Endodermal cell (in vitro differentiated cells): ENCODE data around the gene CSPG5. TPM values are rescaled to one million over a fixed set of nuclear protein-coding genes. Genes with fewer than 3 reads are reported as not detected.

ENCODE experiments used
- DNase-seq: peaks from one replicate; pipeline ENCODE4 v3.0.0-alpha.2; 2017
- H3K27ac ChIP-seq: 2 replicates; pipeline ENCODE4 v1.5.1; 2013; ENCODE audit warnings: mild to moderate bottlenecking, low read depth, low read length, moderate library complexity
- H3K27me3 ChIP-seq: 2 replicates; pipeline ENCODE4 v1.6.1; 2013; ENCODE audit warnings: mild to moderate bottlenecking, low read length, moderate library complexity; ENCODE audit not compliant: insufficient read depth, control insufficient read depth, poor library complexity, severe bottlenecking
- H3K36me3 ChIP-seq: 2 replicates; pipeline ENCODE4 v1.7.0; 2013; ENCODE audit warnings: mild to moderate bottlenecking, low read length, moderate library complexity; ENCODE audit not compliant: control insufficient read depth, insufficient read depth
- H3K4me1 ChIP-seq: one replicate; pipeline ENCODE4 v1.7.0; 2013; ENCODE audit warnings: low read length; ENCODE audit not compliant: control insufficient read depth, insufficient read depth
- H3K4me3 ChIP-seq: 2 replicates; pipeline ENCODE4 v1.5.1; 2013; ENCODE audit warnings: mild to moderate bottlenecking, low read length, moderate library complexity
- H3K9ac ChIP-seq: 2 replicates; pipeline ENCODE4 v1.6.1; 2013; ENCODE audit warnings: mild to moderate bottlenecking, low read length, moderate library complexity; ENCODE audit not compliant: poor library complexity, severe bottlenecking; ENCODE audit errors: extremely low read depth
- H3K9me3 ChIP-seq: 2 replicates; pipeline ENCODE4 v1.6.1; 2013; ENCODE audit warnings: mild to moderate bottlenecking, low read length, moderate library complexity; ENCODE audit not compliant: control insufficient read depth
- H3K27ac Mint-ChIP-seq: 2 replicates; pipeline ENCODE4 v1.8.0; 2020; ENCODE audit warnings: mixed read lengths
- H3K27me3 Mint-ChIP-seq: 2 replicates; pipeline ENCODE4 v1.8.0; 2021; ENCODE audit warnings: mild to moderate bottlenecking, mixed read lengths; ENCODE audit not compliant: insufficient read depth
- H3K36me3 Mint-ChIP-seq: 2 replicates; pipeline ENCODE4 v1.8.0; 2020; ENCODE audit warnings: low read depth, mixed read lengths
- H3K4me1 Mint-ChIP-seq: 2 replicates; pipeline ENCODE4 v1.8.0; 2020; ENCODE audit warnings: mixed read lengths
- H3K4me3 Mint-ChIP-seq: 2 replicates; pipeline ENCODE4 v1.8.0; 2020; ENCODE audit warnings: mild to moderate bottlenecking, moderate library complexity, mixed read lengths
- H3K9me3 Mint-ChIP-seq: 2 replicates; pipeline ENCODE4 v1.8.0; 2020; ENCODE audit warnings: mild to moderate bottlenecking, mixed read lengths
- CTCF ChIP-seq: fragments of 200-600 bp; sonication (generic); conservative IDR thresholded peaks from 2 replicates; pipeline ENCODE4 v1.5.0; 2021; ENCODE audit warnings: antibody characterized with exemption, mild to moderate bottlenecking
- WGBS, 2 experiments: methylation state at CpG; one replicate each; pipeline versions ENCODE4 v1.1.5 to v1.1.7; 2013; ENCODE audit warnings: missing lambda C conversion rate in 2 of 2, mixed read lengths in 1 of 2; ENCODE audit not compliant: insufficient coverage in 1 of 2, insufficient read length in 1 of 2; 5-methylcytosine and 5-hydroxymethylcytosine counted together
- total RNA-seq, 2 donors: library from RNA; stranded (reverse); fragmentation: NEBNext Ultra II Directional in 1 of 2; extraction: Animal tissue kit (Norgen Biotek cat#: 25700) in 1 of 2; gene quantifications; 2 replicates in 1 of 2; 3 replicates in 1 of 2; pipeline ENCODE4 v1.2.1, GENCODE V29; 2021

The CSPG5 gene
- total RNA-seq, 2 donors from 2014 or later: 0.53 to 0.70 TPM

GRCh38 chr3:47610583-47610982, 31.9 kb upstream of the CSPG5 start:
- Histone ChIP-seq H3K36me3 (peaks cover 90% of the 10 kb centered on the region), H3K27ac (no peak overlapping the region), H3K4me3 (no peak overlapping the region), H3K9me3 (no peaks in the 10 kb centered on the region), H3K4me1 (no peaks in the 10 kb centered on the region), H3K27me3 (no peaks in the 10 kb centered on the region), H3K9ac (no peak overlapping the region)
- Mint-ChIP-seq H3K9me3 (no peaks in the 10 kb centered on the region), H3K27me3 (no peaks in the 10 kb centered on the region), H3K4me1 (no peaks in the 10 kb centered on the region), H3K27ac (peak overlapping the region; percentile 2), H3K36me3 (peaks cover 58% of the 10 kb centered on the region), H3K4me3 (no peak overlapping the region)
- WGBS, 2 experiments: 92 to 94% methylated on average over 1 to 3 of the region's 3 CpGs
- TF ChIP-seq CTCF: no peak
- DNase-seq: no peak

DNA sequence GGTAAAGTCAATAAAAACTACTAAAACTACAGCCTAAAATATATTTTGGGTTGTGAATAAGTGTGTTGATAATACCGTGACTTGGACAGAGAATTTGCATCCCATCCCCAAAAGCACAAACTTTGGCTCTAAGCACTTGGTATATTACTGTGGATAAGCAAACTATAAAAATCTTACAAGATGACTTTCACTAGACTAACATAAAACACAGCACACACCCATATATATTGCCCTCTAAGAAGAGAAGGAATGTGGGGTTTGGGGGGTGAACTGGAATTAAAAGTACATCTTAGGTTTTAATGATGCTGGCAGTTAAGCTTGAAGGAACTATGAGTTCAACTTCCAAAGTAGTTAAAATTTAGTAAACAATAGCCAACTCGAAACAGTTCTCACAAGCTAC, 28.7 kb upstream of the CSPG5 start:
- Mint-ChIP-seq H3K27ac (no peak overlapping the region), H3K9me3 (no peaks in the 10 kb centered on the region), H3K4me3 (no peak overlapping the region), H3K36me3 (peaks cover 81% of the 10 kb centered on the region), H3K4me1 (no peaks in the 10 kb centered on the region), H3K27me3 (no peaks in the 10 kb centered on the region)
- Histone ChIP-seq H3K4me1 (no peaks in the 10 kb centered on the region), H3K27ac (no peak overlapping the region), H3K9ac (no peak overlapping the region), H3K4me3 (no peak overlapping the region), H3K36me3 (peaks cover 96% of the 10 kb centered on the region), H3K27me3 (no peaks in the 10 kb centered on the region), H3K9me3 (no peaks in the 10 kb centered on the region)
- no peak for TF ChIP-seq CTCF
- 97% methylated on average over 1 of the region's 2 CpGs; no CpG with 5 or more reads in 1 of the 2 experiments for WGBS, 2 experiments
- no peak for DNase-seq

DNA sequence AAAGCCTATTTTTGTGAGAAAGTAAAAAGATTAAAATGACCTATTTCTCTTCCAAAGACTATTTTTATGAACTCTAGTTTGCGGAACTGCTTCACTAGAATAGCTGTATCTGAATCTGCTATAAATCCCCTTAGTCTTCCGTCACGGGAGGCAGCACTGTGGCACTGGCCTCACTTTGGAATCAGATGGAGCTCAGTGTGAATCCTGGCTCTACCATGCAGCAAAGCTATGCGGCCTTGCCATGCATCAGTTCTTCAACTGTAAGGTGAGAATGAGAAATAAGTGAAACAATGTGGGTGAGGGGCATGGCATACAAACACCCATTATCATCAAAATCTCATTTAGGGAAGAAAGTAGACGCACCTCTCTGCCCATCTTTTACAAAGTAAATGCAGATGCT, 27.5 kb upstream of the CSPG5 start:
- H3K36me3 ChIP-seq: peaks cover 89% of the 10 kb centered on the region
- H3K27ac Mint-ChIP-seq: no peak overlapping the region
- no peaks in the 10 kb centered on the region for H3K9me3 Mint-ChIP-seq

More for the DNA sequence above, 27.5 kb upstream of the CSPG5 start:
- H3K4me3 ChIP-seq: no peak overlapping the region
- no peak for DNase-seq
- H3K27me3 Mint-ChIP-seq: no peaks in the 10 kb centered on the region
- no peak for TF ChIP-seq CTCF
- WGBS, 2 experiments: 93 to 94% methylated on average over 3 to 5 of the region's 5 CpGs
- no peaks in the 10 kb centered on the region for H3K4me1 Mint-ChIP-seq
- no peaks in the 10 kb centered on the region for H3K27me3 ChIP-seq
- no peak overlapping the region for H3K9ac ChIP-seq
- H3K4me3 Mint-ChIP-seq: no peak overlapping the region
- no peaks in the 10 kb centered on the region for H3K9me3 ChIP-seq
- no peak overlapping the region for H3K27ac ChIP-seq
- H3K36me3 Mint-ChIP-seq: peaks cover 78% of the 10 kb centered on the region
- H3K4me1 ChIP-seq: no peaks in the 10 kb centered on the region
